HG02884 (cell line): Measurements from ENCODE around the gene RHOC.

Source experiments
- ATAC-seq: cut with Tn5 transposase; IDR thresholded peaks from one replicate; pipeline ENCODE4 v1.9.1; 2021; ENCODE audit warnings: mild to moderate bottlenecking, moderate library complexity; ENCODE audit not compliant: unreplicated experiment

Gene RHOC

DNA sequence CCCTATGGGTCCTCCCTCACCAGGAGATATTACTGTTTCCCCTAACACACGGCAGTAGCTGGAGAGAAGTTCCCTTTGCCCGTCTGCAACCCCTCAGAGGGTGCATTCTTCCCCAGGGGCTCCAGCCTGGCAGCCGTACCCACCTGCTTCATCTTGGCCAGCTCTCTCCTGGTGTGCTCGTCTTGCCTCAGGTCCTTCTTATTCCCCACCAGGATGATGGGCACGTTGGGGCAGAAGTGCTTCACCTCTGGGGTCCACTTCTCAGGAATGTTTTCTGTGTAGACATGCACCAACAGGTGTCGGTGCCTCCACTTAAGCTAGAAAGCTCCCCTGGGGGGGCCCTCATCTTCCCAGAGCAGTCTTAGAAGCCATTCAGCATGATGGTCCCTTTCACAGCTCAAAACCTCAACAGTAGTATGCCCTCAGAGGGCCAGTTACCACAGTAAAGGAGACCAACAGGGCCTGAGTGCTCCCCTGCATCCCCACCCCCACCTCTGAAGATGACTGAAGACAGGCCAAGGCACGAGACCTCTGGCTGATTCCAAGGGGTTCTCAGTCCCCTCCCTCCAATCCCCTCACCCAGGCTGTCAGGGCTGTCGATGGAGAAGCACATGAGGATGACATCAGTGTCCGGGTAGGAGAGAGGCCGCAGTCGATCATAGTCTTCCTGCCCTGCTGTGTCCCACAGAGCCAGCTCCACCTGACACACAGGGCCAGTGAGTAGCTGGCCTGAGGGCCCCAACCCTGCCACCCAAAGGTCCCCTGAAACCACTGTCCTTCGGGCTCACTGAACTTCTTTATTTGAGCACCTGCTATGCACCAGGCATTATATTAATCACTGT is 4.3 kb downstream of the RHOC start:
- no peak for ATAC-seq

DNA sequence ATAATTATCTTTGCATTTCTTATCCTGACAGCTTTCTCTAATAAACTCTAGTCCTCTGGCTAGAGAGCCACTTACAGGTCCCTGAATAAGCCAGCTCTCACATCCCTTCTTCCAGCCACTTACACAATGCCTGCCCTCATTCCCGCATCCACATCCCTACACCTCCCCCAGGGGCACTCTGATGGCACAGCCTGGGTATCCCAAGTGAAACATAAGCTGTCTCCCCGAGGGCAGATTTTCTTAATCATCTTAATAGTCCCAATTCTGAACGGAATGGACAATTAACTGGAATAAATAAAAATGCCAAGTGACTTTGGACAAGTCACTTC is 4.9 kb downstream of the RHOC start:
- no peak for ATAC-seq

DNA sequence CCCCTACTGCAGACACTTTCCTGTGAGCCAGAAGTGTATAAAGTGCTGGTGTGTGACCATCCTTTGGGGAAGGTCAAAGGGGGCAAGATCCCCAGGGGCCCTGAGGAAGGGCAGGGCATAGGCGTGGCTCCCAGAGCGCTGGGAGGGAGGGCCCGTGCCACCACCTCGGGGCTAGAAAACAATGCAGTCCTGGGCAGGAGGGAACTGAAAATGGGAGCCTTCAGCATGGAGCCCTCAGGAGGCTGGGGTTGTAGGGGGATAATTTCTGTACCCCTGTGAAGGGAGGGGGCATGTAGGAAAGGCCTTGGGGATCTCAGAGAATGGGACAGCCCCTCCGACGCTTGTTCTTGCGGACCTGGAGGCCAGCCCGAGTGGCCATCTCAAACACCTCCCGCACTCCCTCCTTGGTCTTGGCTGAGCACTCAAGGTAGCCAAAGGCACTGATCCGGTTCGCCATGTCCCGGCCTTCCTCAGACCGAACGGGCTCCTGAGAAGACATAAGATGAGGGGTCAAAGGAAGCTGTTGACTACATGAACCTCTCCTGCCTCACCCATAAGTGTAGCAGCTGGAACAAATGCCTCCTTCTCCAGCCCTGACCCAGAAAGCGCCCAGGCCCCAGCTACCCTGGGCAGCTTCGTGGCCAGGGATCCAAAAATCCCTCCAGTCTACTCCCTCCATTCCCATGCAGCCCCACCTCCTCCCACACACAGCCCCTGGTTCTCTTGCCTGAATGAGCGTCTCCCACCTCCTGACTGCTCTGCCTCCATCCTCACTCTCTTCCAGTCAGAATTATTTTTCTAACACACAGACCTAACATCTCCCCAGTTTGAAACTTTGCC is 5.5 kb downstream of the RHOC start:
- ATAC-seq: no peak

DNA sequence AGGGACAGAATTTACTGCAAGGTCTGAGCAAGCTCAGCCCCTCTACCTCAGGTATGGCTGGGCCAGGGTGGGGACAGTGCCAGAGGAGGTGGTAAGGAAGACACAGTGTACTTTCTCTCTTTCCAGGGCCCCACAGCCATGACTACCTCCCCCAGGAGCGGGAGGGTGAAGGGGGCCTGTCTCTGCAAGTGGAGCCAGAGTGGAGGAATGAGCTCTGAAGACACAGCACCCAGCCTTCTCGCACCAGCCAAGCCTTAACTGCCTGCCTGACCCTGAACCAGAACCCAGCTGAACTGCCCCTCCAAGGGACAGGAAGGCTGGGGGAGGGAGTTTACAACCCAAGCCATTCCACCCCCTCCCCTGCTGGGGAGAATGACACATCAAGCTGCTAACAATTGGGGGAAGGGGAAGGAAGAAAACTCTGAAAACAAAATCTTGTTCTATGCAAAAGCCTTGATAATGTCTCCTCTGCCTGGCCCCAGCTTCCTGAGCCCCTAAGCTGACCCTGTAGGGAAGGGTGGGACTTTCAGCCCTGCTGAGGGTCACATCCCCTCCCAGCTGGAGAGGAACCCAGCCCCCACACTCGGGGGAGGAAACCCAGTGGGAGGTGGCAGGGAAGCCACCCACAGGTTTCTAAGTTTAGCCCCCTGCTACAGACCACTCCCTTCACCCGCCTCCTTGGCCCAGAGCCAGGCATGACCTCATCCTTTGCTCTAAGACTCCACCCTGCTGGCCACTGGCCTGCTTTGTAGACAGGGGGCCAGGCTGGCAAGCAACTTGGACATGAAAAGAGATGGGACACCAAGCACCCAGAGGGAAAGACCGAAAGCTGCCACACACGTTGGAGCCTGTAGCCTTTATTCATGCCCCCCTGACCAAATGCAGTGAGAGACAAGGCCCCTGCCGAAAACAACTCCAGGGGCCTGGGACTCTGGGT is 6.4 kb downstream of the RHOC start:
- ATAC-seq: no peak

DNA sequence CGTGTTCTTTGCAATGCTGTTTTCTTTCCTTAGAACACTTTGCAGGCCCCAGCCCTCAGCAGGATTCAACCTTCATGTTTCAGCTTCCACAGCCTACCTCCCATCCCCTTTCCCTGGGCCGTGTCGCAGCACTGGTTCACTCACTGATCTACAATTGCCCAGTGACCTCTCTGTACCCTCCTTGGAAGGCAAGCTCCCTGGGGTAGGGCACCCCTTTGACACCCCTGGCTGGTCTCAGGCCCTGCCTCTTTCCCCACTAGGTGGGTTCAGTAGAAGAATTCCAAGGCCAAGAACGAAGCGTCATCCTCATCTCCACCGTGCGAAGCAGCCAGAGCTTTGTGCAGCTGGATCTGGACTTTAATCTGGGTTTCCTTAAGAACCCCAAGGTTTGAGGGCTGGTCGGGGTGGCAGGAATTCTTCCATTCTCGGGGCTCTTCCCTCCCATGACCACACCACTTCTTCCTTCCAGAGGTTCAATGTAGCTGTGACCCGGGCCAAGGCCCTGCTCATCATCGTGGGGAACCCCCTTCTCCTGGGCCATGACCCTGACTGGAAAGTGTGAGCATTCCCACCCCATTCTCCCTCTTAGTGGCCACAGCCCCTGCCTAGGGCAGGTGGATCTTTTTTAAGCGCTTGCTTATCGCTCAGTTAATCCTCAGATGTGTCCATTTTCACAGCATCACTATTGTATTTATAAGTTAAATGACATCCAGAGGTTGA is 7.3 kb downstream of the RHOC start:
- no peak for ATAC-seq

DNA sequence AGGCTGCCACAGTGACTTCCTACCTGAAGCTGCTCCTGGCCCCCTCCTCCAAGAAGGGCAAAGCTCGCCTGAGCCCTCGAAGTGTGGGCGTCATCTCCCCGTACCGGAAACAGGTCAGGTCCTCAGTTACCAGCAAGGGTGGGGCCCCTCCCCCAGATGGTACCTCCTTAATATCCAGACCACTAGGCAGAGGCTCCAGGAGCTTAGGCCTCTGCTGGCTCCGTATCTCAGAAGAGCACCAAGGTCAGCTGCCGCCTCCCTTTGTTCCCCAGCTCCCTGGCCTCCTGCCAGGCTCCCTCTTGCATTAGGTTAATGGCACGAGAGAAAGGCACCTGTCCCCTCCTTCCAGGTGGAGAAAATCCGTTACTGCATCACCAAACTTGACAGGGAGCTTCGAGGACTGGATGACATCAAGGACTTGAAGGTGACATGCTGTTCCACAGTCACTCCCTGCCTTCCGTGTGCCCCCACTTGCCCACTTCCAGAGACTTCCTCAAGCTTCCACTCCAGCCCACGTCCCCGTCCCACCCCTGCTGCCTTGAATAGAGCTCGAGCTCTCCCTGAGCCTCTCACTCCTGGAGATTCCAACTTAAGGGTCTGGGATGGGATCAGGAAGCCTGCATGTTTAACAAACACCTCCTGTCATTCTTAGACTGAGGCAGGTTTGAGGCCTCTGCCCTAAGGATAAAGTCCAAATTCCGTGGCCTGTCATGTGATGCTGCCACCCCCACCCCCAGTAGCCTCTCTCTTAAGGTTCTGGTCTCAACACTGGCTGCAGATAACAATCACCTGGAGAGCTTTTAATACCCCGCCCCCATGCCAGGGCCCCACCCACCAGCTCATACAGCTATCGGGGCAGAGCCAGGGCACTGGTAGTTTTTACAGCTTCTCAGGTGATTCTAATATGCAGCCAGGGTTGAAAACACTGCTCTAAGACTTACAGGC is 8.3 kb downstream of the RHOC start:
- no peak for ATAC-seq

DNA sequence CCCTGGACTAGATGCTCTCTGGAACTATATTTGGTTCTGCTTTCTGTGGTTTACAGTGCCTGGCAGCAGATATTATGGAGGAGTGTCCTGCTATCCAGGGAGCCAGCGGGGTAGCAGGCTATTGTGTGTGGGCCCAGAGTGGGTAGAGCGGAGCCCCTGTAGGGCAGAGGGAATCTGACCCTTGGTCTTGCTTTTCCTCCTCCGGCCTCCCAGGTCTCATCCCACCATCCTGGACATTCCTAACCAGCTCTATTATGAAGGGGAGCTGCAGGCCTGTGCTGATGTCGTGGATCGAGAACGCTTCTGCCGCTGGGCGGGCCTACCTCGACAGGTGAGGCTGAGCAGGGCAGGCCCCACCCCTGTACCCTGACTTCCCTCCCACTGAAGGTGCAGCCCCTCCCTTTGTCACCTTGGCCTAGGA is 9.1 kb downstream of the RHOC start:
- no peak for ATAC-seq

DNA sequence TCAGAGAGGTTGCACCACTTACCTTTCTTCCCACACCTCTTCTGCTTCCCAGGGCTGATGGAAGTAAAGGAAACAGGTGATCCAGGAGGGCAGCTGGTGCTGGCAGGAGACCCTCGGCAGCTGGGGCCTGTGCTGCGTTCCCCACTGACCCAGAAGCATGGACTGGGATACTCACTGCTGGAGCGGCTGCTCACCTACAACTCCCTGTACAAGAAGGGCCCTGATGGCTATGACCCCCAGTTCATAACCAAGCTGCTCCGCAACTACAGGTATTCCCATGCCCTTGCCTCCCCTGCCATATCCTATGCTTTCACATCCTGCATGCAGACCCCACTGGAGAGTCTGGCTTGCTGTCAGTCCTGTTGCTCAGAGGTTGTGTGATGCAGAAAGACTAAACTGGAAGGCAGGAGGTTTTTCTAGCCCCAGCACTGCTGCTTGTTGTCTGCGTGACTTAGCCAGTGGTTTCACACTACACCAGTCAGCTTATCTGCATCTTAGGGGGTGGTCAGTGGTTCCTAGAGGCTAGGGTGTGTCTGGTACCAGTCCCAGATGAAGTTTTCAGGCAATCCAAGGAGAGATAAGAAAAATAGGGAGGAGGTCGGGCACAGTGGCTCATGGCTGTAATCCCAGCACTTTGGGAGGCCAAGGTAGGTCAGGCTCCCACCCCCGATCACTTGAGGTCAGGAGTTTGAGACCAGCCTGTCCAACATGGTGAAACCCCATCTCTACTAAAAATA is 10.2 kb downstream of the RHOC start:
- ATAC-seq: no peak

DNA sequence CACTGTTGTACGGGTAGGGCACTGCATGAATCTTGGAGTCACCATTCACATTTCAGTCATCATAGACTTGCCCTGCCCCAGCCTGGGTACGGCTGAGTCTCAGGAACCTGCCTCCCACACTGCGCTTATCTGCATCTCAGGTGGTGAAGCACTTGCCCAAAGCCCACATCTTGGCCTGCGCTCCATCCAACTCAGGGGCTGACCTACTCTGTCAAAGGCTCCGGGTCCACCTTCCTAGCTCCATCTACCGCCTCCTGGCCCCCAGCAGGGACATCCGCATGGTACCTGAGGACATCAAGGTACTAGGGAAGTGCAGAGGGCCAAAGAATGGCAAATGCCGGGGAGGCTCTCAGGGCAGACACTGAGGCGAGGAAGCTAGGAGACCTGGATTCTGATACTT is 11.7 kb downstream of the RHOC start:
- ATAC-seq: no peak

DNA sequence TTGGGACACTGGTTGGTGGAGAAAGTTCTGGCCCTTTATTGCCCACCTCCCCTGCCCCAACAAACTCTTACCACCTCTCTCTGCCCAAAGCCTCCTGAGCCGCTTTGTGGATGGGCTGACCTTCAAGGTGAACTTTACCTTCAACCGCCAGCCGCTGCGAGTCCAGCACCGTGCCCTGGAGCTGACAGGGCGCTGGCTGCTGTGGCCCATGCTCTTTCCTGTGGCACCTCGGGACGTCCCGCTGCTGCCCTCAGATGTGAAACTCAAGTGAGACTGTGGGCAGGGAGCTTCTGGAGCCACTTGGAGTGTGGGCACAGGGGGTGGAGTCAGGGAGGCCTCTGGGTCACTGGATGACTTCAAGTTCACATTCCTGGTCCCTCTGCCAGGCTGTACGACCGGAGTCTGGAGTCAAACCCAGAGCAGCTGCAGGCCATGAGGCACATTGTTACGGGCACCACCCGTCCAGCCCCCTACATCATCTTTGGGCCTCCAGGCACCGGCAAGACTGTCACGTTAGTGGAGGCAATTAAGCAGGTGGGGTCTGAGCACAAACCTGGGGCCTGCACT is 12.5 kb downstream of the RHOC start:
- no peak for ATAC-seq

DNA sequence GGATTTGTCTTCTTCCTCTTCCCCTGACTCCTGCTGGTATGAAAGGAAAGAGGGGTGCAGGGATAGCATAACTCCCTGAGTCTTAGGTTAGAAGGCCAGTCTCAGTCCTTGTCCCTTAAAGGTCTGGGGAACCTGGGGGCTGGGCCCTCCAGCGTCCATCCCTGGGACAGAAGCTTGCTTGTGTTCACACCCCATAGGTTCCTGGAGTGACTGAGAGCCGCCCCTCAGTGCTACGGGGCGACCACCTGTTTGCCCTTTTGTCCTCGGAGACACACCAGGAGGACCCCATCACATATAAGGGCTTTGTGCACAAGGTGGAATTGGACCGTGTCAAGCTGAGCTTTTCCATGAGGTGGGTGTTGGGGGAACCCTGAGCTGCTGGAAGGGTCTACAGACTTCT is 13.1 kb downstream of the RHOC start:
- ATAC-seq: no peak

DNA sequence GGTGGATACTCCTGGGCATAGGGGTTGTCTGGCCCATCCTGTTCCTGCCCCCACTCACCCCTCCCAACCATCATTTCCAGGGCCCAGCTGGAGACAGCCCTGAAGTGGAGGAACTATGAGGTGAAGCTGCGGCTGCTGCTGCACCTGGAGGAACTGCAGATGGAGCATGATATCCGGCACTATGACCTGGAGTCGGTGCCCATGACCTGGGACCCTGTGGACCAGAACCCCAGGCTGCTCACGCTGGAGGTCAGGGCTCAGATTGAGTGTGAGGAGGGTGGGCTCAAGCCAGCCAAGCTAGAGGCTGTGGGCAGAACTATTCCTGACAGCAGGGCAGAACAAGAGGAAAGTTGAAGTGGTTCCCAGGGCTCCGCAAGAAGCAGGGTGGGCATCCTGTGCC is 14.2 kb downstream of the RHOC start:
- no peak for ATAC-seq

DNA sequence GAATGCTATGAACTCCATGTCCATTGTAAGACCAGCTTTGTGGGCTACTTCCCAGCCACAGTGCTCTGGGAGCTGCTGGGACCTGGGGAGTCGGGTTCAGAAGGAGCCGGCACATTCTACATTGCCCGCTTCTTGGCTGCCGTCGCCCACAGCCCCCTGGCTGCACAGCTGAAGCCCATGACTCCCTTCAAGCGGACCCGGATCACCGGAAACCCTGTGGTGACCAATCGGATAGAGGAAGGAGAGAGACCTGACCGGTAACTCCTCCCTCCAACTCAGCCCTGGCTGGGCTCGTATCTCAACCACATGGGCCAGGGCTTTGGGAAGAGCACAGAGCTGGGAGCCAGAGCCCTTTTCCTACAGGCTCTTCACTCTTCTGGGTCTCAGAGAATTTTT is 17.1 kb downstream of the RHOC start:
- no peak for ATAC-seq

DNA sequence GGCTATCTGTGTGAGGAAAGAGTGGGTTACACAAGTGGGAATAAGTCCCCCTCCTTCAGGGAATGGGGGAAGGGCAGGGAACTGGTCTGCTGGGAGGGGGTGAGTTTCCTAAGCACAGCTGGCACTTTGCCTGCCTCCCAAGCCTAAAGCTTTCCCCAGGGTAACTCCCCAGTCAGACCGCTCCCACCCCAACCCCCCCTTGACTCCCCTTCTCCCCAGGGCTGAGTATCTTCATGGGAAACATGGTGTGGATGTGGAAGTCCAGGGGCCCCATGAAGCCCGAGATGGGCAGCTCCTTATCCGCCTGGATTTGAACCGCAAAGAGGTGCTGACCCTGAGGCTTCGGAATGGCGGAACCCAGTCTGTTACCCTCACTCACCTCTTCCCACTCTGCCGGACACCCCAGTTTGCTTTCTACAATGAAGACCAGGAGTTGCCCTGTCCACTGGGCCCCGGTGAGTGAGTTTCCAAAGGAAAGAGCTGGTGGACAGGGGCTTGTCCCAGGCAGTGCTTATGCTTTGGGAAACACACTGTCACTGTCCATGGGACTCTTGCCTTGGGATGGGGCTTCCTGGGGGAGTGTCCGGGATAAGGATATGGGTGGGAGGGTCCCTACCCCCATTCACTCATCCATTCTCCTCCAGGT is 17.6 kb downstream of the RHOC start:
- ATAC-seq: no peak

DNA sequence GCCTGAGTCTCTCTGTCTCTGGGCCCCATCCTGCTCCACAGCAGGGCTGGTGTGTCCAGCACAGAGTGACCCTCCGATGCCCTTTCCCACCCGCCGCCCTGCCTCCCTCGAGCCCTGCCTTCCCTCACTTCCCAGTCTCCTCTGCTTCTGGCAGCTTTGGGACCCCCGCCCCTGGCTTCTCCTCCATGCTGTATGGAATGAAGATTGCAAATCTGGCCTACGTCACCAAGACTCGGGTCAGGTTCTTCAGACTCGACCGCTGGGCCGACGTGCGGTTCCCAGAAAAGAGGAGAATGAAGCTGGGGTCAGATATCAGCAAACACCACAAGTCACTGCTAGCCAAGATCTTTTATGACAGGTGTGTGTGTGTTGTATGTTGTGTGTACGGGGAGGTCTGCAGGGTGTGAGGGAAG is 18.1 kb downstream of the RHOC start:
- no peak for ATAC-seq

DNA sequence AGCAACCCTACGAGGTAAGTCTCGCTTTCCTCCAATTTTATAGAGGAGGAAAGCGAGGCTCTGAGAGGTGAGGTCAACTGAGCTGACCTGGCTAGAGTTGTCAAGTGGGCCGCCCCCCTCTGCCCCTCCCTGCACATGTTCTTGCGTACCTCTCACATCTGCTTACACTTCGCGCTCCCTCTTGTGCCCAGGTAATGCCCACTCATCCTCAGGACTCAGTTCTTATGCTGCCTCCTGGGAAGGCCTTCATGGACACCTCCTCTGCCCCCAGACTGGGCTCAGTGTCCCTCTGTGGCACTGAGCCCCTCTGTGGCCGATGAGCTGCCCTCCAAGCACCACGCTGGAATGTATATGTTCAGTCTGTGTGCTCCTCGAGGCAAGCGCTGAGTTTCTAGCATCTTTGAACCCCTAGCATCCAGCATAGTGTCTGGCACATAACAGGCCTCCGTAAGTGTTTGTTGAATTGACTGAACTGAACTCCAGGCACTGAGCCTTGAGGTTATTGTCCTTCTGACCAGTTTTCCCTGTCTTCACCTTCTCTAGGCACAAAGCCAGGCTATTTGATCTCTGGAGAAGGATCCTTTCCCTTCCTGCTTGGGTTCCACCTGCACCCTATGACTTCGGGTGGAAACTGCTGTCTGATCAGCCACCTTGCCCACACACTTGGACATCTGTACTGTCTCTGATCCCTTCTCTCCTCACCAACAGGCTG is 19.0 kb downstream of the RHOC start:
- ATAC-seq: no peak

DNA sequence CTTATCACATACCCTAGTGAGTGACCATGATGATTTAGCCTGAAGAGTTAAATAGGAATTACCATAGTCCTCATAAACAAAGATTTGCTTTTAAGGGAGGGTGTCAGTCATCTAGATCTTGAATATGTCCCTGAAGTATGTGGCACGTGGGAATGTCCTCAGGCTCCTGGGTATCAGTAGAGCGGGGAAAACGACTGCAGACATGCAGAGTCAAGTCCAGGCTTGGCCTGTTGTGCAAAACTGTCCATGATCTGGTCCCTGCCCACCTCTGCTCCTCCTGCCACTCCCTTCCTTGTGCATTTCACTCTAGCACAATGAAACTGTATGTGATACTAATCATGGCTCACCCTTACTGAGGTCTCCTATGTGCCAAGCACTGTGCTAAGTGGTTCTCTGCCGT is 19.6 kb downstream of the RHOC start:
- ATAC-seq: no peak
